Thyroid gland (tissue), 4 donors: Measurements from ENCODE around the gene E2F4. TPM values are rescaled to one million over a fixed set of nuclear protein-coding genes. Genes with fewer than 3 reads are reported as not detected.

Experiments
- DNase-seq, 2 donors: peaks; one replicate each; pipeline ENCODE4 v3.0.0-alpha.2; 2019
- H3K27ac ChIP-seq, 3 donors: fragments of 200-600 bp; sonication (generic); 1 replicate in 2 of 3; 2 replicates in 1 of 3; pipeline ENCODE4 v1.5.1; 2016 to 2019; ENCODE audit warnings: mild to moderate bottlenecking in 1 of 3, moderate library complexity in 1 of 3
- H3K27me3 ChIP-seq: fragments of 200-600 bp; sonication (generic); one replicate; pipeline ENCODE4 v1.5.1; 2019
- H3K36me3 ChIP-seq, 2 donors: fragments of 200-600 bp; sonication (generic); one replicate each; pipeline ENCODE4 v1.5.1; 2016 to 2019
- H3K4me1 ChIP-seq, 2 donors: fragments of 200-600 bp; sonication (generic); one replicate each; pipeline ENCODE4 v1.5.1; 2017 to 2019
- H3K4me3 ChIP-seq, 3 donors: fragments of 200-600 bp; sonication (generic); replicated peaks in 1 of 3; 1 replicate in 2 of 3; 2 replicates in 1 of 3; pipeline ENCODE4 v1.5.1; 2016; ENCODE audit warnings: mild to moderate bottlenecking in 1 of 3
- H3K9me3 ChIP-seq: fragments of 200-600 bp; sonication (generic); one replicate; pipeline ENCODE4 v1.5.1; 2017
- CTCF ChIP-seq, 6 experiments: fragments of 200-600 bp in 3 of 6; fragments of 450-650 bp in 3 of 6; sonication (generic) in 3 of 6; IDR thresholded peaks; one replicate each; pipeline ENCODE4 v1.5.1; 2016 to 2019; ENCODE audit warnings: antibody characterized with exemption in 6 of 6, mild to moderate bottlenecking in 2 of 6, inconsistent platforms in 1 of 6, moderate library complexity in 1 of 6
- POLR2A ChIP-seq, 2 donors: fragments of 450-650 bp; IDR thresholded peaks; one replicate each; pipeline ENCODE4 v1.6.1; 2017; ENCODE audit warnings: antibody characterized with exemption in 2 of 2, mild to moderate bottlenecking in 2 of 2, moderate library complexity in 1 of 2
- WGBS, 2 donors: methylation state at CpG; one replicate each; pipeline ENCODE4 v1.1.5; 2017; 5-methylcytosine and 5-hydroxymethylcytosine counted together
- intact Hi-C: fragments of 100-400 bp; cut with DNase I; formaldehyde crosslinking; loops from one replicate; pipeline ENCODE4 v1.15.1; 2023
- total RNA-seq, 4 donors: library from RNA; depleted of rRNA; stranded (reverse); fragments of >200 nt; gene quantifications; one replicate each; pipeline ENCODE4 v1.2.3, GENCODE V29; 2016

The E2F4 gene
- total RNA-seq, 4 donors from 2014 or later, result 77.6 to 117 (median 89.1) TPM

GRCh38 chr16:67211674-67212073, 19.7 kb downstream of the E2F4 start:
- no peak overlapping the region for H3K27ac ChIP-seq
- 82 to 93% methylated on average over 7 of the region's 7 CpGs for WGBS, 2 donors
- DNase-seq, result no peak
- TF ChIP-seq POLR2A (IDR thresholded peaks at IDR 0.05), result no peak
- TF ChIP-seq CTCF (IDR thresholded peaks at IDR 0.05), result no peak
- H3K36me3 ChIP-seq, result no peaks in the 10 kb centered on the region
- H3K4me1 ChIP-seq, result no peaks in the 10 kb centered on the region
- intact Hi-C loops, result no loop called here
- no peak overlapping the region for H3K4me3 ChIP-seq
- H3K9me3 ChIP-seq, result no peaks in the 10 kb centered on the region
- H3K27me3 ChIP-seq, result no peaks in the 10 kb centered on the region

- Histone ChIP-seq H3K27me3 (no peaks in the 10 kb centered on the region), H3K4me1 (no peaks in the 10 kb centered on the region), H3K36me3 (no peaks in the 10 kb centered on the region), H3K27ac (no peak overlapping the region), H3K4me3 (no peak overlapping the region), H3K9me3 (no peaks in the 10 kb centered on the region)
- intact Hi-C loops, result no loop called here
- DNase-seq, result no peak
- no peak for TF ChIP-seq POLR2A (IDR thresholded peaks at IDR 0.05)
- no peak for TF ChIP-seq CTCF (IDR thresholded peaks at IDR 0.05)
These were observed 20.8 kb downstream of the E2F4 start for GRCh38 chr16:67212766-67213165.

GRCh38 chr16:67213197-67214019, 21.5 kb downstream of the E2F4 start:
- Histone ChIP-seq H3K36me3 (no peaks in the 10 kb centered on the region), H3K9me3 (no peaks in the 10 kb centered on the region), H3K4me3 (no peak overlapping the region), H3K27me3 (no peaks in the 10 kb centered on the region), H3K4me1 (no peaks in the 10 kb centered on the region), H3K27ac (no peak overlapping the region)
- TF ChIP-seq CTCF (IDR thresholded peaks at IDR 0.05) (no peak), POLR2A (IDR thresholded peaks at IDR 0.05) (no peak)
- peak in 1 of 2 donors; percentile 33 for DNase-seq
- WGBS, 2 donors, result 76 to 77% methylated on average over 7 to 8 of the region's 8 CpGs
- intact Hi-C loops, result no loop called here

- no peak for DNase-seq
- Histone ChIP-seq H3K9me3 (no peaks in the 10 kb centered on the region), H3K4me3 (no peak overlapping the region), H3K27me3 (no peaks in the 10 kb centered on the region), H3K4me1 (no peaks in the 10 kb centered on the region), H3K27ac (no peak overlapping the region), H3K36me3 (no peaks in the 10 kb centered on the region)
- 63 to 69% methylated on average over 5 of the region's 5 CpGs for WGBS, 2 donors
- TF ChIP-seq POLR2A (IDR thresholded peaks at IDR 0.05) (no peak), CTCF (IDR thresholded peaks at IDR 0.05) (no peak)
- intact Hi-C loops, result no loop called here
These were observed 23.8 kb downstream of the E2F4 start for GRCh38 chr16:67215706-67216105.

GRCh38 chr16:67216612-67217490, 24.9 kb downstream of the E2F4 start:
- Histone ChIP-seq H3K9me3 (no peaks in the 10 kb centered on the region), H3K27ac (peak overlapping the region in 2 of 3 donors; percentile 43 to 51), H3K4me3 (no peak overlapping the region), H3K27me3 (no peaks in the 10 kb centered on the region), H3K4me1 (no peaks in the 10 kb centered on the region), H3K36me3 (no peaks in the 10 kb centered on the region)
- DNase-seq, result no peak
- intact Hi-C loops, result no loop called here
- TF ChIP-seq CTCF (IDR thresholded peaks at IDR 0.05) (no peak), POLR2A (IDR thresholded peaks at IDR 0.05) (no peak)
- 70 to 73% methylated on average over 18 of the region's 18 CpGs for WGBS, 2 donors
